ENCODE measurements around the gene RPP30. TPM values are rescaled to one million over a fixed set of nuclear protein-coding genes. Genes with fewer than 3 reads are reported as not detected.
A peak's percentile ranks its signal among the peaks of the same experiment; 100 is the strongest.

The RPP30 gene
- total and polyA plus RNA-seq, 4 donors, result 11.2 to 22.6 (median 13.0) TPM

DNA sequence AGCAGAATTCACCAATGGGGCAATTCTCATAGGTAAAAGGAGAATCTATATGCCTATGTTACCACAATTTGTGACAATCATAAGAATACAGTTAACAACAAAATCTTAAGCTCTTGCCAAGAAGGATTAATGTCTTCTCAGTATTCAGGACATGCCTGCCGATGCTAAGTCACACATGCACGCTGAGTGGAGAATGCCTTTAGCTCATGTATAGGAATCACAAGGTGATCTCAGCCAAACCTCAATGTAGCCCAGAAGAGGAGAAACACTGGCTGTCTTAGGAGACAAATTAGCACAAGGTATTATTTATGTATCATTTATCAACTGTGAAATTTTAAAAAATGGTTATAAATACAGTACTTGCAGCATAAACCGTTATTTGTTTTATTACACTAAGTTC is 16.6 kb upstream of the RPP30 start:
- WGBS, result 75% methylated on average over 3 of the region's 3 CpGs
- no peak overlapping the region for H3K27ac ChIP-seq (ENCODE audit: low read depth in 1 of 2, low read length in 2 of 2)
- H3K4me1 ChIP-seq (ENCODE audit: control insufficient read depth in 4 of 4, insufficient read depth in 4 of 4, low read length in 3 of 4), result peaks cover 3 to 10% (median 5%) of the 10 kb centered on the region in 4 donors
- TF ChIP-seq, protein P1, sequence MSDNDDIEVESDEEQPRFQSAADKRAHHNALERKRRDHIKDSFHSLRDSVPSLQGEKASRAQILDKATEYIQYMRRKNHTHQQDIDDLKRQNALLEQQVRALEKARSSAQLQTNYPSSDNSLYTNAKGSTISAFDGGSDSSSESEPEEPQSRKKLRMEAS (IDR thresholded peaks at IDR 0.05), result no peak
- no peak for TF ChIP-seq TAF1 (conservative IDR thresholded peaks at IDR 0.05)
- no peak for TF ChIP-seq NR2F2 (IDR thresholded peaks at IDR 0.05)
- TF ChIP-seq, protein P2, sequence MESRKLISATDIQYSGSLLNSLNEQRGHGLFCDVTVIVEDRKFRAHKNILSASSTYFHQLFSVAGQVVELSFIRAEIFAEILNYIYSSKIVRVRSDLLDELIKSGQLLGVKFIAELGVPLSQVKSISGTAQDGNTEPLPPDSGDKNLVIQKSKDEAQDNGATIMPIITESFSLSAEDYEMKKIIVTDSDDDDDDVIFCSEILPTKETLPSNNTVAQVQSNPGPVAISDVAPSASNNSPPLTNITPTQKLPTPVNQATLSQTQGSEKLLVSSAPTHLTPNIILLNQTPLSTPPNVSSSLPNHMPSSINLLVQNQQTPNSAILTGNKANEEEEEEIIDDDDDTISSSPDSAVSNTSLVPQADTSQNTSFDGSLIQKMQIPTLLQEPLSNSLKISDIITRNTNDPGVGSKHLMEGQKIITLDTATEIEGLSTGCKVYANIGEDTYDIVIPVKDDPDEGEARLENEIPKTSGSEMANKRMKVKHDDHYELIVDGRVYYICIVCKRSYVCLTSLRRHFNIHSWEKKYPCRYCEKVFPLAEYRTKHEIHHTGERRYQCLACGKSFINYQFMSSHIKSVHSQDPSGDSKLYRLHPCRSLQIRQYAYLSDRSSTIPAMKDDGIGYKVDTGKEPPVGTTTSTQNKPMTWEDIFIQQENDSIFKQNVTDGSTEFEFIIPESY (IDR thresholded peaks at IDR 0.05), result no peak
- H3K36me3 ChIP-seq (ENCODE audit: control insufficient read depth in 4 of 4, insufficient read depth in 3 of 4, low read depth in 1 of 4, low read length in 3 of 4), result no peaks in the 10 kb centered on the region
- H3K4me3 ChIP-seq (ENCODE audit: low read depth in 1 of 3, low read length in 3 of 3), result no peak overlapping the region
- H3K9ac ChIP-seq (ENCODE audit: low read depth in 1 of 2, low read length in 2 of 2), result no peak overlapping the region
- H3K27me3 ChIP-seq (ENCODE audit: control insufficient read depth in 4 of 4, insufficient read depth in 4 of 4, low read length in 3 of 4), result peaks cover 0 to 14% (median 5%) of the 10 kb centered on the region in 4 donors
- H3K9me3 ChIP-seq (ENCODE audit: control insufficient read depth in 4 of 4, low read length in 3 of 4), result peaks cover 0 to 6% (median 2%) of the 10 kb centered on the region in 4 donors
- no peak for DNase-seq (ENCODE audit: low spot score)

DNA sequence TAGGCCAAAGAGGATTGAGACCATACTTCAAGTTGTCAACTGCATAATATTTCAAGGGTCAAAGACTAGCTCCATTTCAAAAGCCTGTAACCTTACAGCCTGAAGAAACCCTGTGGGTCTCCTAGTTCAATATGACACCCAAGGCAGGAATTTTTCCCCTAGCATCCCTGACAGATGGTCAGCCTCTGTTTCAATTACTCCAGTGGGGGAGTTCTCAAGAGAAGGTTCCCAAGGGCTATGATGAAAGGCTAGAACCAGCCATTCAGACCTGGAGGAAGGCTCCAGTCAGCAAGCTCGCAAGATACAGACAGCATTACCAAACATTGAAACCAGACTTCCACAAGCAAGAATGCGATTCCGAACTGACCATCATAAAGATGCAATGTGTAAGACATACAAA is 15.5 kb upstream of the RPP30 start:
- Histone ChIP-seq H3K9ac (ENCODE audit: low read depth in 1 of 2, low read length in 2 of 2) (no peak overlapping the region), H3K36me3 (ENCODE audit: control insufficient read depth in 4 of 4, insufficient read depth in 3 of 4, low read depth in 1 of 4, low read length in 3 of 4) (no peaks in the 10 kb centered on the region), H3K27me3 (ENCODE audit: control insufficient read depth in 4 of 4, insufficient read depth in 4 of 4, low read length in 3 of 4) (peaks cover 0 to 14% (median 5%) of the 10 kb centered on the region in 4 donors), H3K4me1 (ENCODE audit: control insufficient read depth in 4 of 4, insufficient read depth in 4 of 4, low read length in 3 of 4) (peaks cover 3 to 10% (median 5%) of the 10 kb centered on the region in 4 donors), H3K4me3 (ENCODE audit: low read depth in 1 of 3, low read length in 3 of 3) (no peak overlapping the region), H3K27ac (ENCODE audit: low read depth in 1 of 2, low read length in 2 of 2) (no peak overlapping the region), H3K9me3 (ENCODE audit: control insufficient read depth in 4 of 4, low read length in 3 of 4) (peaks cover 0 to under 1% (median 0%) of the 10 kb centered on the region in 4 donors)
- no peak for TF ChIP-seq NR2F2 (IDR thresholded peaks at IDR 0.05)
- TF ChIP-seq, protein P1 (IDR thresholded peaks at IDR 0.05), result no peak
- WGBS, result 90% methylated on average over 3 of the region's 3 CpGs
- no peak for DNase-seq (ENCODE audit: low spot score)

DNA sequence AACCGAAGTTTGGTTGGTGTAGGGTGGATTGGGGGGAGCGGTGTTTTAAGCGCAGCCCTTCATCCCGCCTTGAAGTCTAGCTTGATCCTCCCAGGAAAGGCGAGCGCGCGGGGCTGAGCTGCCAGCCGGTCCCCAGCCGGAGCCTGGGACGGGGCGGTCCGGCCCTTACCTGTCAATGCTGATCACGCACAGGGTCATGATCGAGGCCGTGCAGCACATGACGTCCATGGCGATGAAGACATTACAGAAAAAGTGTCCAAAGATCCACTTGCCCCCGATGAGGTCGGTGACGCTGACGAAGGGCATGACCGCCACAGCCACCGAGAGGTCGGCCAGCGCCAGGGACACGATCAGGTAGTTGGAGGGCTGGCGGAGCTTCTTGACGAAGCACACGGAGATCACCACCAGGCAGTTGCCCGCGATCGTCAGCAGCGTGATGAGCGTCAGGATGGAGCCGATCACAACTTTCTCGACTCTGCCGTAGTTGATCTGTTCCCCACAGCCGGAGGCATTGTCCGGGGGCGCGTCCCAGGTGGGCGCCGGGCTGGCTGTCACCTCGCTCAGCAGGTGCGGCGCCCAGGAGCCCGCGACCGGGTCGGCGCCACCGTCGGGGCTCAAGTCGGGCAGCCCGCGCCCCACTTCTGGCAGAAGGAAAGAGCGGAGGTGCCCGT is 14.7 kb upstream of the RPP30 start:
- Histone ChIP-seq H3K9me3 (ENCODE audit: control insufficient read depth in 4 of 4, low read length in 3 of 4) (no peaks in the 10 kb centered on the region), H3K36me3 (ENCODE audit: control insufficient read depth in 4 of 4, insufficient read depth in 3 of 4, low read depth in 1 of 4, low read length in 3 of 4) (no peaks in the 10 kb centered on the region), H3K27me3 (ENCODE audit: control insufficient read depth in 4 of 4, insufficient read depth in 4 of 4, low read length in 3 of 4) (peaks cover 0 to 14% (median 5%) of the 10 kb centered on the region in 4 donors), H3K9ac (ENCODE audit: low read depth in 1 of 2, low read length in 2 of 2) (no peak overlapping the region), H3K4me1 (ENCODE audit: control insufficient read depth in 4 of 4, insufficient read depth in 4 of 4, low read length in 3 of 4) (peaks cover 3 to 10% (median 5%) of the 10 kb centered on the region in 4 donors), H3K27ac (ENCODE audit: low read depth in 1 of 2, low read length in 2 of 2) (no peak overlapping the region), H3K4me3 (ENCODE audit: low read depth in 1 of 3, low read length in 3 of 3) (peak overlapping the region; percentile 48 to 85 (median 50))
- no peak for DNase-seq (ENCODE audit: low spot score)
- 10% methylated on average over 59 of the region's 59 CpGs for WGBS
- no peak for TF ChIP-seq EGR1 (IDR thresholded peaks at IDR 0.05; ENCODE audit: low read depth in 2 of 2)
- TF ChIP-seq TAF1 (conservative IDR thresholded peaks at IDR 0.05), result no peak
- TF ChIP-seq, protein P3, sequence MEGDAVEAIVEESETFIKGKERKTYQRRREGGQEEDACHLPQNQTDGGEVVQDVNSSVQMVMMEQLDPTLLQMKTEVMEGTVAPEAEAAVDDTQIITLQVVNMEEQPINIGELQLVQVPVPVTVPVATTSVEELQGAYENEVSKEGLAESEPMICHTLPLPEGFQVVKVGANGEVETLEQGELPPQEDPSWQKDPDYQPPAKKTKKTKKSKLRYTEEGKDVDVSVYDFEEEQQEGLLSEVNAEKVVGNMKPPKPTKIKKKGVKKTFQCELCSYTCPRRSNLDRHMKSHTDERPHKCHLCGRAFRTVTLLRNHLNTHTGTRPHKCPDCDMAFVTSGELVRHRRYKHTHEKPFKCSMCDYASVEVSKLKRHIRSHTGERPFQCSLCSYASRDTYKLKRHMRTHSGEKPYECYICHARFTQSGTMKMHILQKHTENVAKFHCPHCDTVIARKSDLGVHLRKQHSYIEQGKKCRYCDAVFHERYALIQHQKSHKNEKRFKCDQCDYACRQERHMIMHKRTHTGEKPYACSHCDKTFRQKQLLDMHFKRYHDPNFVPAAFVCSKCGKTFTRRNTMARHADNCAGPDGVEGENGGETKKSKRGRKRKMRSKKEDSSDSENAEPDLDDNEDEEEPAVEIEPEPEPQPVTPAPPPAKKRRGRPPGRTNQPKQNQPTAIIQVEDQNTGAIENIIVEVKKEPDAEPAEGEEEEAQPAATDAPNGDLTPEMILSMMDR (IDR thresholded peaks at IDR 0.05; ENCODE audit: low read depth, low read length, missing input control), result no peak
- TF ChIP-seq JUND (IDR thresholded peaks at IDR 0.05), result no peak
- no peak for TF ChIP-seq SP1 (IDR thresholded peaks at IDR 0.05)
- no peak for TF ChIP-seq RXRA (IDR thresholded peaks at IDR 0.05)
- TF ChIP-seq FOXA1 (IDR thresholded peaks at IDR 0.05), result no peak
- TF ChIP-seq, protein P4, sequence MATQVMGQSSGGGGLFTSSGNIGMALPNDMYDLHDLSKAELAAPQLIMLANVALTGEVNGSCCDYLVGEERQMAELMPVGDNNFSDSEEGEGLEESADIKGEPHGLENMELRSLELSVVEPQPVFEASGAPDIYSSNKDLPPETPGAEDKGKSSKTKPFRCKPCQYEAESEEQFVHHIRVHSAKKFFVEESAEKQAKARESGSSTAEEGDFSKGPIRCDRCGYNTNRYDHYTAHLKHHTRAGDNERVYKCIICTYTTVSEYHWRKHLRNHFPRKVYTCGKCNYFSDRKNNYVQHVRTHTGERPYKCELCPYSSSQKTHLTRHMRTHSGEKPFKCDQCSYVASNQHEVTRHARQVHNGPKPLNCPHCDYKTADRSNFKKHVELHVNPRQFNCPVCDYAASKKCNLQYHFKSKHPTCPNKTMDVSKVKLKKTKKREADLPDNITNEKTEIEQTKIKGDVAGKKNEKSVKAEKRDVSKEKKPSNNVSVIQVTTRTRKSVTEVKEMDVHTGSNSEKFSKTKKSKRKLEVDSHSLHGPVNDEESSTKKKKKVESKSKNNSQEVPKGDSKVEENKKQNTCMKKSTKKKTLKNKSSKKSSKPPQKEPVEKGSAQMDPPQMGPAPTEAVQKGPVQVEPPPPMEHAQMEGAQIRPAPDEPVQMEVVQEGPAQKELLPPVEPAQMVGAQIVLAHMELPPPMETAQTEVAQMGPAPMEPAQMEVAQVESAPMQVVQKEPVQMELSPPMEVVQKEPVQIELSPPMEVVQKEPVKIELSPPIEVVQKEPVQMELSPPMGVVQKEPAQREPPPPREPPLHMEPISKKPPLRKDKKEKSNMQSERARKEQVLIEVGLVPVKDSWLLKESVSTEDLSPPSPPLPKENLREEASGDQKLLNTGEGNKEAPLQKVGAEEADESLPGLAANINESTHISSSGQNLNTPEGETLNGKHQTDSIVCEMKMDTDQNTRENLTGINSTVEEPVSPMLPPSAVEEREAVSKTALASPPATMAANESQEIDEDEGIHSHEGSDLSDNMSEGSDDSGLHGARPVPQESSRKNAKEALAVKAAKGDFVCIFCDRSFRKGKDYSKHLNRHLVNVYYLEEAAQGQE (IDR thresholded peaks at IDR 0.05), result no peak
- TF ChIP-seq HNF4A (conservative IDR thresholded peaks at IDR 0.05), result no peak
- TF ChIP-seq YY1 (IDR thresholded peaks at IDR 0.05), result no peak
- TF ChIP-seq RAD21 (IDR thresholded peaks at IDR 0.05), result no peak
- no peak for TF ChIP-seq NR2F2 (IDR thresholded peaks at IDR 0.05)
- TF ChIP-seq HNF4G (IDR thresholded peaks at IDR 0.05), result no peak
- no peak for TF ChIP-seq GABPA (IDR thresholded peaks at IDR 0.05 in 1 of 2, conservative IDR thresholded peaks at IDR 0.05 in 1 of 2)
- TF ChIP-seq, protein P2 (IDR thresholded peaks at IDR 0.05), result no peak

Measured in liver (tissue), 9 donors.